Measurements from ENCODE around the gene CHGA. TPM values are rescaled to one million over a fixed set of nuclear protein-coding genes. Genes with fewer than 3 reads are reported as not detected.

The CHGA gene
- total RNA-seq, 3 donors from 2014 or later, result 0.98 to 1.3 TPM; not detected in 1

DNA sequence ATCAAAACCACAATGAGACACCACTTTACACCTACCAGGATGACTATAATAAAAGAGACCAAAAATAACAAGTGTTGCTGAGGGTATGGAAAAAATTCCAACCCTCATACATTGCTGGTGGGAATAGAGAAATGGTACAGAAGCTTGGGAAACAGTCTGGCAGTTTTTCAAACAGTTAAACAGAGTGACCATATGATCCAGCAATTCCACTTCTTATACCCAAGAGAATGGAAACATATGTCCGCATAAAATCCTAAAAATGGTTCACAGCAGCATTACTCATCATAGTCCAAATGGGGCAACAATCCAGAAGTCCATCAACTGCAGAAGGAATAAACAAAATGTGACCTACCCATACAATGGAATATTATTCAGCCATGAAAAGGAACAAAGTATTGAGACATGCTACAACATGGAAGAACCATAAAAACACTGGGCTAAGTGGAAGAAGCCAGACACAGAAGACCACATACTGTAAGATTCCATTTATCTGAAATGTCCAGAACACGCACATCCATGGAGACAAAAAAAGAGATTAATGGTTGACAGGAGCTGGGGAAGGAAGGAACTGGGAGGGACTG lies 44.5 kb downstream of the CHGA start:
- Histone ChIP-seq H3K27me3 (no peaks in the 10 kb centered on the region), H3K9me3 (no peaks in the 10 kb centered on the region), H3K36me3 (no peaks in the 10 kb centered on the region), H3K4me1 (no peaks in the 10 kb centered on the region), H3K4me3 (no peak overlapping the region), H3K27ac (no peak overlapping the region)
- TF ChIP-seq POLR2AphosphoS5 (IDR thresholded peaks at IDR 0.05), result no peak
- TF ChIP-seq CTCF (IDR thresholded peaks at IDR 0.05), result no peak
- TF ChIP-seq POLR2A (IDR thresholded peaks at IDR 0.05), result no peak
- intact Hi-C loops (cut with DNase I; ENCODE audit: low total_unique reads), result no loop called here
- no peak for DNase-seq (ENCODE audit: low spot score in 2 of 2)

DNA sequence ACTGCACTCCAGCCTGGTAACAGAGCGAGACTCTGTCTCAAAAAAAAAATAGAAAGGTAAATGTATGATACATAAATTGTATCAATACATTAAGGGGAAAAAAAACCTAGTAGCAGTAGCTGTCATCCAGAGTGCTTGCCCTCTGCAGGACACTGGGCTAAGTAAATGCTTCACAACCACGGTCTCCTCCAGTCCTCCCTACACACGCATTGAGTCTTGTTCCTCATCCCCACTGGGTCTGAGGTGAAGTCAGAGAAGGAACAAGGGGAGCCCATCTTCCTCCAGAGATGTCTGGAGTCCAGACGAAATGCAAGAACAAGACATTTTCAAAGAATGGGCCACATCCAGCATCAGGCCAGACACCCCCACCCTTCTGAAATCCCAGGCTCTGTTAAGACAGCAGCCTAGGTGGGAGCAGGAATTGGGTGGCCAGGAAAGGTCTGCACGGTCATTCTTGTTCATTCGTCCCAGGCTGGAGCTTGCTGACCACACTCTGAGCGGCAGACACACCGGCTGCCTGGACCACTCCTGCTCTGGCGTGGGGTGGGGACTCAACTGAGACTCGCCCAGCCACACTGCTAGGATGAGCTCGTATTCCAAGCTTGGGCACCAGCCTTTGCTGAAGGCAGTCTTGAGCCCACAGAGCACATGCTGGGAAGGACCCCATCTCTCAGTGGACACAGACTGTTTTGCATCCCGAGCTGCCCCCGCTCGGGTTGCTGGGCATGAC lies 45.5 kb downstream of the CHGA start:
- peaks cover 0 to under 1% of the 10 kb centered on the region in 2 donors for H3K4me1 ChIP-seq
- no peaks in the 10 kb centered on the region for H3K27me3 ChIP-seq
- no peak overlapping the region for H3K27ac ChIP-seq
- TF ChIP-seq CTCF (IDR thresholded peaks at IDR 0.05) (no peak), POLR2A (IDR thresholded peaks at IDR 0.05) (no peak), POLR2AphosphoS5 (IDR thresholded peaks at IDR 0.05) (no peak)
- no peak for DNase-seq (ENCODE audit: low spot score in 2 of 2)
- intact Hi-C loops (cut with DNase I; ENCODE audit: low total_unique reads), result no loop called here
- no peak overlapping the region for H3K4me3 ChIP-seq
- H3K36me3 ChIP-seq, result no peaks in the 10 kb centered on the region
- no peaks in the 10 kb centered on the region for H3K9me3 ChIP-seq

DNA sequence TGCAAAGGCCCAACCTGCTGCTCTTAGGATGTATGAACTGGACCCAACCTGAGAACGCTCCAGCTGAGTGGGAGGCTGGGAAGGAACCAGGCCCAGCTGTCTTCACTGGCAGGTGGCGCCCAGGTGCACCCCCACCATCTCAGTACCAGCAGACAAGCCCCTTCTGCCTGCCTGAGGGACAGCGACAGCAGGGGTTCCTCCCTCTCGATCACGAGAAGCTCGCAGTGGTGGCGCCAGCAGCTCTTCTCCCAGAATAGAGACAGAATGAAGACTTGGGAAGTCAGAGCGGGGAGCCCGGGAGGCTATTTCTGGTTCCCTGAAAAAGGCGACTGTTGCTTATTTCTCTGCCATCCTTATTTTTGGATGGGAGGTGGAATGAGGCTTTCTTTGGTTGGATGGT lies 46.5 kb downstream of the CHGA start:
- no peaks in the 10 kb centered on the region for H3K9me3 ChIP-seq
- no peak overlapping the region for H3K4me3 ChIP-seq
- no peaks in the 10 kb centered on the region for H3K36me3 ChIP-seq
- H3K4me1 ChIP-seq, result peaks cover 0 to 6% of the 10 kb centered on the region in 2 donors
- intact Hi-C loops (cut with DNase I; ENCODE audit: low total_unique reads), result no loop called here
- no peaks in the 10 kb centered on the region for H3K27me3 ChIP-seq
- no peak for DNase-seq (ENCODE audit: low spot score in 2 of 2)
- H3K27ac ChIP-seq, result no peak overlapping the region
- TF ChIP-seq POLR2A (IDR thresholded peaks at IDR 0.05) (no peak), CTCF (IDR thresholded peaks at IDR 0.05) (no peak), POLR2AphosphoS5 (IDR thresholded peaks at IDR 0.05) (no peak)

DNA sequence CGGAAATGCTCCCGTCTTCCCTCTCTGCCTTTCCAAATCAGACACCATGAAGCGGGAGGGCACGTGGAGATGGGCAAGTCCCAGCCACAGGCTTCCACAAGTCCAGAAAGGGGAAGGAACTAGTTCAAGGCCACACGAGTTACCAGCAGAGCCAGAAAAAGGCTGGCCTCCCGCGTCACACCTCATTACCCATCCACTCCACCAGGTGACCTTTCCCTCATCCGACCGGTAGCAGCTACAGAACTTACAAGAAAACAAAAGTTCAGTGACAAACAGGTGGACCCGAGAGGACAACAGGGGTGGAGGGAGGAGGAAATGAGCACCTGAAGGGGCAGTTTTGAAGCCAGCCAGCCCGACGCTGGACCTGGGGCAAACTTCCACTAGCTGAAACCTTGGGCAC lies 46.9 kb downstream of the CHGA start:
- no peaks in the 10 kb centered on the region for H3K27me3 ChIP-seq
- H3K4me3 ChIP-seq, result no peak overlapping the region
- peaks cover 0 to 6% of the 10 kb centered on the region in 2 donors for H3K4me1 ChIP-seq
- DNase-seq (ENCODE audit: low spot score in 2 of 2), result no peak
- no peaks in the 10 kb centered on the region for H3K9me3 ChIP-seq
- no peaks in the 10 kb centered on the region for H3K36me3 ChIP-seq
- TF ChIP-seq CTCF (IDR thresholded peaks at IDR 0.05) (no peak), POLR2A (IDR thresholded peaks at IDR 0.05) (no peak), POLR2AphosphoS5 (IDR thresholded peaks at IDR 0.05) (no peak)
- intact Hi-C loops (cut with DNase I; ENCODE audit: low total_unique reads), result no loop called here
- H3K27ac ChIP-seq, result no peak overlapping the region

GRCh38 chr14:92970271-92970670 lies 47.3 kb downstream of the CHGA start:
- no peak for DNase-seq (ENCODE audit: low spot score in 2 of 2)
- H3K27ac ChIP-seq, result no peak overlapping the region
- intact Hi-C loops (cut with DNase I; ENCODE audit: low total_unique reads), result no loop called here
- H3K9me3 ChIP-seq, result peaks cover 1 to 3% of the 10 kb centered on the region in 2 donors
- no peak overlapping the region for H3K4me3 ChIP-seq
- no peaks in the 10 kb centered on the region for H3K36me3 ChIP-seq
- no peaks in the 10 kb centered on the region for H3K27me3 ChIP-seq
- H3K4me1 ChIP-seq, result peaks cover 0 to 6% of the 10 kb centered on the region in 2 donors
- no peak for TF ChIP-seq POLR2AphosphoS5 (IDR thresholded peaks at IDR 0.05)
- no peak for TF ChIP-seq POLR2A (IDR thresholded peaks at IDR 0.05)
- TF ChIP-seq CTCF (IDR thresholded peaks at IDR 0.05), result no peak

Data from breast epithelium (tissue), 4 donors.